ENCODE results near the gene BCAR1.
A peak's percentile ranks its signal among the peaks of the same experiment; 100 is the strongest.

The BCAR1 gene

GRCh38 chr16:75254359-75254837 is 3.0 kb upstream of the BCAR1 start:
- Histone ChIP-seq H2BK120ac (ENCODE audit: low read depth, low read length) (no peak overlapping the region), H3K4me2 (ENCODE audit: low read length) (no peak overlapping the region), H4K8ac (ENCODE audit: low read depth, low read length) (no peak overlapping the region), H2BK15ac (replicated peaks; ENCODE audit: low read depth) (no peak overlapping the region), H3K23ac (ENCODE audit: low read length) (no peak overlapping the region), H3K9ac (ENCODE audit: low read length) (peak overlapping the region; percentile 47), H3K79me2 (ENCODE audit: control insufficient read depth, insufficient read depth, low read length) (peaks cover 66% of the 10 kb centered on the region), H4K5ac (ENCODE audit: low read length) (no peak overlapping the region), H3K56ac (ENCODE audit: low read length) (peak overlapping the region; percentile 91), H3K36me3 (ENCODE audit: control insufficient read depth, insufficient read depth, low read length) (no peaks in the 10 kb centered on the region), H3K18ac (ENCODE audit: low read length) (peak overlapping the region; percentile 13), H3K4ac (ENCODE audit: low read depth, low read length) (peak overlapping the region; percentile 58), H3K4me1 (ENCODE audit: control insufficient read depth, low read depth, low read length) (peaks cover 48% of the 10 kb centered on the region), H3K4me3 (ENCODE audit: low read length) (no peak overlapping the region), H3K27me3 (ENCODE audit: insufficient read depth, low read length, poor library complexity) (no peaks in the 10 kb centered on the region), H3K79me1 (ENCODE audit: low read length) (peaks cover 26% of the 10 kb centered on the region), H2BK5ac (ENCODE audit: low read length) (peak overlapping the region; percentile 96), H2AK5ac (ENCODE audit: low read length) (peak overlapping the region; percentile 18), H3K27ac (ENCODE audit: low read depth, low read length) (peak overlapping the region; percentile 92)
- no CpG with 5 or more reads among the region's 5 CpGs for WGBS (ENCODE audit: extremely low coverage, insufficient coverage, low lambda C conversion rate)
- DNase-seq = peak; percentile 91

GRCh38 chr16:75252946-75253911 is 1.8 kb upstream of the BCAR1 start:
- peaks cover 44% of the 10 kb centered on the region for H3K4me1 ChIP-seq (ENCODE audit: control insufficient read depth, low read depth, low read length)
- peaks cover 19% of the 10 kb centered on the region for H3K79me1 ChIP-seq (ENCODE audit: low read length)
- H4K8ac ChIP-seq (ENCODE audit: low read depth, low read length) = no peak overlapping the region
- no peaks in the 10 kb centered on the region for H3K36me3 ChIP-seq (ENCODE audit: control insufficient read depth, insufficient read depth, low read length)
- peak; percentile 99 for DNase-seq
- H3K27me3 ChIP-seq (ENCODE audit: insufficient read depth, low read length, poor library complexity) = no peaks in the 10 kb centered on the region
- H3K9ac ChIP-seq (ENCODE audit: low read length) = peak overlapping the region; percentile 82
- H3K56ac ChIP-seq (ENCODE audit: low read length) = peak overlapping the region; percentile 91
- peak overlapping the region; percentile 15 for H3K4me2 ChIP-seq (ENCODE audit: low read length)
- H3K18ac ChIP-seq (ENCODE audit: low read length) = peak overlapping the region; percentile 51
- peaks cover 66% of the 10 kb centered on the region for H3K79me2 ChIP-seq (ENCODE audit: control insufficient read depth, insufficient read depth, low read length)
- H3K4me3 ChIP-seq (ENCODE audit: low read length) = no peak overlapping the region
- no peak overlapping the region for H4K5ac ChIP-seq (ENCODE audit: low read length)
- WGBS (ENCODE audit: extremely low coverage, insufficient coverage, low lambda C conversion rate) = no CpG with 5 or more reads among the region's 15 CpGs
- H2BK120ac ChIP-seq (ENCODE audit: low read depth, low read length) = peak overlapping the region; percentile 75
- H3K27ac ChIP-seq (ENCODE audit: low read depth, low read length) = peak overlapping the region; percentile 94
- no peak overlapping the region for H3K23ac ChIP-seq (ENCODE audit: low read length)
- no peak overlapping the region for H2BK15ac ChIP-seq (replicated peaks; ENCODE audit: low read depth)
- peak overlapping the region; percentile 93 for H2BK5ac ChIP-seq (ENCODE audit: low read length)
- H2AK5ac ChIP-seq (ENCODE audit: low read length) = peak overlapping the region; percentile 17
- H3K4ac ChIP-seq (ENCODE audit: low read depth, low read length) = peak overlapping the region; percentile 93

- H2BK15ac ChIP-seq (replicated peaks; ENCODE audit: low read depth) = no peak overlapping the region
- H2AK5ac ChIP-seq (ENCODE audit: low read length) = peak overlapping the region; percentile 72
- no CpG with 5 or more reads among the region's 24 CpGs for WGBS (ENCODE audit: extremely low coverage, insufficient coverage, low lambda C conversion rate)
- no peak overlapping the region for H4K5ac ChIP-seq (ENCODE audit: low read length)
- peak overlapping the region; percentile 91 for H3K56ac ChIP-seq (ENCODE audit: low read length)
- peaks cover 17% of the 10 kb centered on the region for H3K79me1 ChIP-seq (ENCODE audit: low read length)
- no peak for DNase-seq
- H3K18ac ChIP-seq (ENCODE audit: low read length) = peak overlapping the region; percentile 51
- peak overlapping the region; percentile 94 for H3K27ac ChIP-seq (ENCODE audit: low read depth, low read length)
- peaks cover 69% of the 10 kb centered on the region for H3K79me2 ChIP-seq (ENCODE audit: control insufficient read depth, insufficient read depth, low read length)
- H3K9ac ChIP-seq (ENCODE audit: low read length) = peak overlapping the region; percentile 82
- H3K4me2 ChIP-seq (ENCODE audit: low read length) = peak overlapping the region; percentile 64
- peak overlapping the region; percentile 93 for H2BK5ac ChIP-seq (ENCODE audit: low read length)
- peak overlapping the region; percentile 93 for H3K4ac ChIP-seq (ENCODE audit: low read depth, low read length)
- H3K27me3 ChIP-seq (ENCODE audit: insufficient read depth, low read length, poor library complexity) = no peaks in the 10 kb centered on the region
- H2BK120ac ChIP-seq (ENCODE audit: low read depth, low read length) = peak overlapping the region; percentile 75
- H3K36me3 ChIP-seq (ENCODE audit: control insufficient read depth, insufficient read depth, low read length) = no peaks in the 10 kb centered on the region
- H3K4me3 ChIP-seq (ENCODE audit: low read length) = no peak overlapping the region
- H3K23ac ChIP-seq (ENCODE audit: low read length) = peak overlapping the region; percentile 72
- no peak overlapping the region for H4K8ac ChIP-seq (ENCODE audit: low read depth, low read length)
- peaks cover 43% of the 10 kb centered on the region for H3K4me1 ChIP-seq (ENCODE audit: control insufficient read depth, low read depth, low read length)
Measured at GRCh38 chr16:75252049-75252864, 833 bp upstream of the BCAR1 start.

GRCh38 chr16:75250809-75251279 is 580 bp downstream of the BCAR1 start:
- H3K4me1 ChIP-seq (ENCODE audit: control insufficient read depth, low read depth, low read length) = peaks cover 42% of the 10 kb centered on the region

GRCh38 chr16:75250089-75250808 is 1.2 kb downstream of the BCAR1 start:
- no peaks in the 10 kb centered on the region for H3K36me3 ChIP-seq (ENCODE audit: control insufficient read depth, insufficient read depth, low read length)
- H3K27me3 ChIP-seq (ENCODE audit: insufficient read depth, low read length, poor library complexity) = no peaks in the 10 kb centered on the region
- no peak overlapping the region for H3K23ac ChIP-seq (ENCODE audit: low read length)
- H4K5ac ChIP-seq (ENCODE audit: low read length) = no peak overlapping the region
- peak overlapping the region; percentile 77 for H3K18ac ChIP-seq (ENCODE audit: low read length)
- no peak overlapping the region for H4K8ac ChIP-seq (ENCODE audit: low read depth, low read length)
- peaks cover 18% of the 10 kb centered on the region for H3K79me1 ChIP-seq (ENCODE audit: low read length)
- H2BK5ac ChIP-seq (ENCODE audit: low read length) = no peak overlapping the region
- peaks cover 73% of the 10 kb centered on the region for H3K79me2 ChIP-seq (ENCODE audit: control insufficient read depth, insufficient read depth, low read length)
- peak overlapping the region; percentile 79 for H3K4ac ChIP-seq (ENCODE audit: low read depth, low read length)
- H3K4me2 ChIP-seq (ENCODE audit: low read length) = peak overlapping the region; percentile 86
- H3K4me3 ChIP-seq (ENCODE audit: low read length) = peak overlapping the region; percentile 79
- H2AK5ac ChIP-seq (ENCODE audit: low read length) = no peak overlapping the region
- peak overlapping the region; percentile 96 for H3K56ac ChIP-seq (ENCODE audit: low read length)
- peaks cover 42% of the 10 kb centered on the region for H3K4me1 ChIP-seq (ENCODE audit: control insufficient read depth, low read depth, low read length)
- H3K9ac ChIP-seq (ENCODE audit: low read length) = peak overlapping the region; percentile 95
- H2BK15ac ChIP-seq (replicated peaks; ENCODE audit: low read depth) = no peak overlapping the region
- WGBS (ENCODE audit: extremely low coverage, insufficient coverage, low lambda C conversion rate) = no CpG with 5 or more reads among the region's 29 CpGs
- no peak overlapping the region for H2BK120ac ChIP-seq (ENCODE audit: low read depth, low read length)
- H3K27ac ChIP-seq (ENCODE audit: low read depth, low read length) = peak overlapping the region; percentile 76
- no peak for DNase-seq

More at GRCh38 chr16:75250809-75251279, 580 bp downstream of the BCAR1 start:
- no peak overlapping the region for H2BK15ac ChIP-seq (replicated peaks; ENCODE audit: low read depth)
- no peaks in the 10 kb centered on the region for H3K36me3 ChIP-seq (ENCODE audit: control insufficient read depth, insufficient read depth, low read length)
- no peaks in the 10 kb centered on the region for H3K27me3 ChIP-seq (ENCODE audit: insufficient read depth, low read length, poor library complexity)
- peaks cover 18% of the 10 kb centered on the region for H3K79me1 ChIP-seq (ENCODE audit: low read length)
- no peak overlapping the region for H4K5ac ChIP-seq (ENCODE audit: low read length)
- peak overlapping the region; percentile 74 for H2BK5ac ChIP-seq (ENCODE audit: low read length)
- no CpG with 5 or more reads among the region's 59 CpGs for WGBS (ENCODE audit: extremely low coverage, insufficient coverage, low lambda C conversion rate)
- H3K23ac ChIP-seq (ENCODE audit: low read length) = peak overlapping the region; percentile 91
- peak overlapping the region; percentile 95 for H3K9ac ChIP-seq (ENCODE audit: low read length)
- no peak for DNase-seq
- H3K4ac ChIP-seq (ENCODE audit: low read depth, low read length) = peak overlapping the region; percentile 79
- no peak overlapping the region for H2AK5ac ChIP-seq (ENCODE audit: low read length)
- peak overlapping the region; percentile 96 for H3K56ac ChIP-seq (ENCODE audit: low read length)
- peak overlapping the region; percentile 86 for H3K4me2 ChIP-seq (ENCODE audit: low read length)
- peak overlapping the region; percentile 79 for H3K4me3 ChIP-seq (ENCODE audit: low read length)
- H3K27ac ChIP-seq (ENCODE audit: low read depth, low read length) = peak overlapping the region; percentile 76
- H4K8ac ChIP-seq (ENCODE audit: low read depth, low read length) = no peak overlapping the region
- H3K18ac ChIP-seq (ENCODE audit: low read length) = peak overlapping the region; percentile 77
- peaks cover 70% of the 10 kb centered on the region for H3K79me2 ChIP-seq (ENCODE audit: control insufficient read depth, insufficient read depth, low read length)
- peak overlapping the region; percentile 29 for H2BK120ac ChIP-seq (ENCODE audit: low read depth, low read length)
